HEK293 (cell line): Measurements from ENCODE around the gene SPECC1L.

Experiments
- AEBP2 ChIP-seq: fragments of 450-650 bp; formaldehyde crosslinking; IDR thresholded peaks from 2 replicates; pipeline ENCODE4 v1.5.1; 2016; ENCODE audit warnings: missing biosample characterization, missing genetic modification characterization, borderline replicate concordance
- BCL11A ChIP-seq: fragments of 450-650 bp; formaldehyde crosslinking; IDR thresholded peaks from 2 replicates; pipeline ENCODE4 v1.5.1; 2016; ENCODE audit warnings: low read depth, missing biosample characterization, missing genetic modification characterization
- GLI2 ChIP-seq: fragments of 450-650 bp; formaldehyde crosslinking; IDR thresholded peaks from 2 replicates; pipeline ENCODE4; 2017; ENCODE audit warnings: missing biosample characterization, missing genetic modification characterization, low read depth, borderline replicate concordance
- GLIS1 ChIP-seq: fragments of 450-650 bp; formaldehyde crosslinking; IDR thresholded peaks from 2 replicates; pipeline ENCODE4 v1.5.1; 2016; ENCODE audit warnings: missing biosample characterization, missing genetic modification characterization
- KLF1 ChIP-seq: fragments of 450-650 bp; formaldehyde crosslinking; IDR thresholded peaks from 2 replicates; pipeline ENCODE4 v1.5.1; 2016; ENCODE audit warnings: missing biosample characterization, missing genetic modification characterization
- KLF8 ChIP-seq: fragments of 450-650 bp; formaldehyde crosslinking; IDR thresholded peaks from 2 replicates; pipeline ENCODE4 v1.5.1; 2016; ENCODE audit warnings: missing biosample characterization, missing genetic modification characterization
- MEIS1 ChIP-seq: sonication (generic); formaldehyde crosslinking; IDR thresholded peaks from 2 replicates; pipeline ENCODE4 v1.8.1; 2022; ENCODE audit warnings: missing genetic modification reagents, mild to moderate bottlenecking, borderline replicate concordance
- SP3 ChIP-seq: fragments of 450-650 bp; formaldehyde crosslinking; IDR thresholded peaks from 2 replicates; pipeline ENCODE4 v1.5.1; 2016; ENCODE audit warnings: missing biosample characterization, missing genetic modification characterization
- YY1 ChIP-seq: fragments of 450-650 bp; formaldehyde crosslinking; IDR thresholded peaks from 2 replicates; pipeline ENCODE4 v1.5.1; 2018; ENCODE audit warnings: missing biosample characterization, missing genetic modification characterization
- ZBTB44 ChIP-seq: fragments of 450-650 bp; IDR thresholded peaks from 2 replicates; pipeline ENCODE4 v1.5.1; 2018; ENCODE audit warnings: missing biosample characterization, mild to moderate bottlenecking, missing genetic modification characterization
- ZIC2 ChIP-seq: fragments of 450-650 bp; formaldehyde crosslinking; IDR thresholded peaks from 2 replicates; pipeline ENCODE4 v1.5.1; 2016; ENCODE audit warnings: missing biosample characterization, missing genetic modification characterization
- ZNF121 ChIP-seq: fragments of 450-650 bp; formaldehyde crosslinking; IDR thresholded peaks from 2 replicates; pipeline ENCODE4 v1.5.1; 2016; ENCODE audit warnings: missing biosample characterization, missing genetic modification characterization
- ZNF146 ChIP-seq: fragments of 450-650 bp; formaldehyde crosslinking; IDR thresholded peaks from 2 replicates; pipeline ENCODE4 v1.5.1; 2016; ENCODE audit warnings: missing biosample characterization, missing genetic modification characterization
- ZNF169 ChIP-seq: fragments of 450-650 bp; formaldehyde crosslinking; IDR thresholded peaks from 2 replicates; pipeline ENCODE4 v1.5.1; 2016; ENCODE audit warnings: missing biosample characterization, missing genetic modification characterization
- ZNF174 ChIP-seq: fragments of 450-650 bp; formaldehyde crosslinking; IDR thresholded peaks from 2 replicates; pipeline ENCODE4 v1.5.0; 2017; ENCODE audit warnings: missing biosample characterization, mild to moderate bottlenecking, missing genetic modification characterization
- ZNF221 ChIP-seq: fragments of 450-650 bp; formaldehyde crosslinking; IDR thresholded peaks from 2 replicates; pipeline ENCODE4 v1.5.1; 2017; ENCODE audit warnings: missing biosample characterization, missing genetic modification characterization, borderline replicate concordance
- ZNF26 ChIP-seq: fragments of 450-650 bp; formaldehyde crosslinking; IDR thresholded peaks from 2 replicates; pipeline ENCODE4 v1.5.1; 2016; ENCODE audit warnings: missing biosample characterization, missing genetic modification characterization
- ZNF274 ChIP-seq, 2 experiments: fragments of 200-500 bp in 1 of 2; fragments of 450-650 bp in 1 of 2; sonication (Bioruptor generic) in 1 of 2; formaldehyde crosslinking in 1 of 2; IDR thresholded peaks; 2 replicates each; pipeline versions ENCODE4 v1.5.1 to v1.6.1; 2014 to 2016; ENCODE audit warnings: borderline replicate concordance in 1 of 2, inconsistent platforms in 1 of 2, low read length in 1 of 2, missing biosample characterization in 1 of 2, missing genetic modification characterization in 1 of 2
- ZNF311 ChIP-seq: fragments of 450-650 bp; formaldehyde crosslinking; IDR thresholded peaks from 2 replicates; pipeline ENCODE4 v1.5.1; 2017; ENCODE audit warnings: missing biosample characterization, missing genetic modification characterization, borderline replicate concordance
- ZNF335 ChIP-seq: fragments of 450-650 bp; formaldehyde crosslinking; conservative IDR thresholded peaks from 2 replicates; pipeline ENCODE4 v1.5.1; 2016; ENCODE audit warnings: missing biosample characterization, missing genetic modification characterization
- ZNF354C ChIP-seq: fragments of 450-650 bp; formaldehyde crosslinking; IDR thresholded peaks from 2 replicates; pipeline ENCODE4 v1.5.1; 2016; ENCODE audit warnings: missing biosample characterization, missing genetic modification characterization, low read depth, borderline replicate concordance
- ZNF404 ChIP-seq: fragments of 450-650 bp; formaldehyde crosslinking; IDR thresholded peaks from 2 replicates; pipeline ENCODE4 v1.5.1; 2017; ENCODE audit warnings: missing biosample characterization, missing genetic modification characterization
- ZNF449 ChIP-seq: fragments of 450-650 bp; formaldehyde crosslinking; IDR thresholded peaks from 2 replicates; pipeline ENCODE4 v1.5.1; 2017; ENCODE audit warnings: missing biosample characterization, mild to moderate bottlenecking, missing genetic modification characterization, moderate library complexity
- ZNF530 ChIP-seq: fragments of 450-650 bp; formaldehyde crosslinking; IDR thresholded peaks from 2 replicates; pipeline ENCODE4 v1.5.1; 2016; ENCODE audit warnings: low read depth, missing biosample characterization, missing genetic modification characterization
- ZNF555 ChIP-seq: fragments of 450-650 bp; formaldehyde crosslinking; conservative IDR thresholded peaks from 2 replicates; pipeline ENCODE4 v1.5.1; 2017; ENCODE audit warnings: missing biosample characterization, mild to moderate bottlenecking, missing genetic modification characterization, inconsistent platforms
- ZNF585B ChIP-seq: fragments of 450-650 bp; formaldehyde crosslinking; IDR thresholded peaks from 2 replicates; pipeline ENCODE4 v1.5.1; 2016; ENCODE audit warnings: missing biosample characterization, missing genetic modification characterization
- ZNF610 ChIP-seq: fragments of 450-650 bp; formaldehyde crosslinking; IDR thresholded peaks from 2 replicates; pipeline ENCODE4 v1.5.1; 2016; ENCODE audit warnings: missing biosample characterization, missing genetic modification characterization, borderline replicate concordance
- ZNF623 ChIP-seq: fragments of 450-650 bp; formaldehyde crosslinking; IDR thresholded peaks from 2 replicates; pipeline ENCODE4 v1.5.1; 2016; ENCODE audit warnings: missing biosample characterization, missing genetic modification characterization
- ZNF626 ChIP-seq: fragments of 450-650 bp; sonication (Bioruptor Pico); formaldehyde crosslinking; IDR thresholded peaks from 2 replicates; pipeline ENCODE4 v1.5.1; 2018; ENCODE audit warnings: missing biosample characterization, missing genetic modification characterization, inconsistent platforms
- ZNF654 ChIP-seq: fragments of 450-650 bp; formaldehyde crosslinking; IDR thresholded peaks from 2 replicates; pipeline ENCODE4 v1.5.1; 2016; ENCODE audit warnings: low read depth, missing biosample characterization, missing genetic modification characterization
- ZNF76 ChIP-seq: fragments of 450-650 bp; formaldehyde crosslinking; IDR thresholded peaks from 2 replicates; pipeline ENCODE4; 2016; ENCODE audit warnings: low read depth, missing biosample characterization, missing genetic modification characterization, borderline replicate concordance
- TF ChIP-seq, protein P1 (sequence below): fragments of 450-650 bp; formaldehyde crosslinking; IDR thresholded peaks from 2 replicates; pipeline ENCODE4 v1.5.1; 2016; ENCODE audit warnings: missing biosample characterization, missing genetic modification characterization

The SPECC1L gene

GRCh38 chr22:24402460-24403192, 132.0 kb downstream of the SPECC1L start (continued):
- no peak for TF ChIP-seq ZNF274 (IDR thresholded peaks at IDR 0.05; ENCODE audit: low read length)
- no peak for TF ChIP-seq ZNF274 (tag by site-specific recombination; IDR thresholded peaks at IDR 0.05; ENCODE audit: borderline replicate concordance)
- peak; percentile 85 for TF ChIP-seq BCL11A
- no peak for TF ChIP-seq ZNF76 (tag by site-specific recombination)
- TF ChIP-seq MEIS1 (CRISPR knock-in tag) = no peak
- peak; percentile 7; the same call in 1 of the 2 replicates for TF ChIP-seq ZNF654
- TF ChIP-seq SP3 (tag by site-specific recombination) = 0 out of 2 replicates have a peak, but pooled peaks have one; percentile 22
- no peak for TF ChIP-seq ZNF335 (tag by site-specific recombination)
- TF ChIP-seq, protein P1, sequence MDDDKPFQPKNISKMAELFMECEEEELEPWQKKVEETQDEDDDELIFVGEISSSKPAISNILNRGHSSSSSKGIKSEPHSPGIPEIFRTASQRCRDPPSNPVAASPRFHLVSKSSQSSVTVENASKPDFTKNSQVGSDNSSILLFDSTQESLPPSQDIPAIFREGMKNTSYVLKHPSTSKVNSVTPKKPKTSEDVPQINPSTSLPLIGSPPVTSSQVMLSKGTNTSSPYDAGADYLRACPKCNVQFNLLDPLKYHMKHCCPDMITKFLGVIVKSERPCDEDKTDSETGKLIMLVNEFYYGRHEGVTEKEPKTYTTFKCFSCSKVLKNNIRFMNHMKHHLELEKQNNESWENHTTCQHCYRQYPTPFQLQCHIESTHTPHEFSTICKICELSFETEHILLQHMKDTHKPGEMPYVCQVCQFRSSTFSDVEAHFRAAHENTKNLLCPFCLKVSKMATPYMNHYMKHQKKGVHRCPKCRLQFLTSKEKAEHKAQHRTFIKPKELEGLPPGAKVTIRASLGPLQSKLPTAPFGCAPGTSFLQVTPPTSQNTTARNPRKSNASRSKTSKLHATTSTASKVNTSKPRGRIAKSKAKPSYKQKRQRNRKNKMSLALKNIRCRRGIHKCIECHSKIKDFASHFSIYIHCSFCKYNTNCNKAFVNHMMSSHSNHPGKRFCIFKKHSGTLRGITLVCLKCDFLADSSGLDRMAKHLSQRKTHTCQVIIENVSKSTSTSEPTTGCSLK (tag by site-specific recombination) = no peak
- TF ChIP-seq ZNF146 (tag by site-specific recombination) = no peak
- TF ChIP-seq KLF1 (tag by site-specific recombination) = peak; percentile 48
- no peak for TF ChIP-seq ZNF26 (tag by site-specific recombination)
- no peak for TF ChIP-seq ZNF449 (tag by site-specific recombination)
- TF ChIP-seq ZNF169 (tag by site-specific recombination) = no peak
- TF ChIP-seq ZNF404 = no peak
- TF ChIP-seq ZNF626 = no peak
- TF ChIP-seq ZNF623 (tag by site-specific recombination) = no peak
- TF ChIP-seq ZNF311 = no peak
- TF ChIP-seq ZIC2 (tag by site-specific recombination) = no peak; the same call in 1 of the 2 replicates
- TF ChIP-seq ZNF354C = no peak
- no peak for TF ChIP-seq ZNF174 (tag by site-specific recombination)
- peak; percentile 84 for TF ChIP-seq GLI2 (tag by site-specific recombination)
- no peak for TF ChIP-seq ZNF530 (tag by site-specific recombination)
- peak; percentile 76 for TF ChIP-seq ZBTB44 (tag by site-specific recombination)
- peak; percentile 61 for TF ChIP-seq KLF8 (tag by site-specific recombination)
- TF ChIP-seq GLIS1 (tag by site-specific recombination) = peak; percentile 16; the same call in 1 of the 2 replicates
- no peak for TF ChIP-seq ZNF610 (tag by site-specific recombination)
- no peak for TF ChIP-seq AEBP2 (tag by site-specific recombination)
- TF ChIP-seq ZNF585B = no peak
- TF ChIP-seq ZNF121 (tag by site-specific recombination) = no peak
- no peak for TF ChIP-seq ZNF555
- TF ChIP-seq YY1 = no peak
- no peak for TF ChIP-seq ZNF221 (tag by site-specific recombination)
